Fibroblast of gingiva (primary cell): ENCODE measurements around the gene EHD1.
A peak's percentile ranks its signal among the peaks of the same experiment; 100 is the strongest.
"Not testable (repeated sequence)": the region's sequence is repeated elsewhere in the genome, so short reads cannot be mapped to it uniquely, and the experiment has no call there.

Source experiments
- DNase-seq: peaks from one replicate; pipeline ENCODE4 v3.0.0-alpha.2; 2011; ENCODE audit warnings: low read depth

The EHD1 gene

DNA sequence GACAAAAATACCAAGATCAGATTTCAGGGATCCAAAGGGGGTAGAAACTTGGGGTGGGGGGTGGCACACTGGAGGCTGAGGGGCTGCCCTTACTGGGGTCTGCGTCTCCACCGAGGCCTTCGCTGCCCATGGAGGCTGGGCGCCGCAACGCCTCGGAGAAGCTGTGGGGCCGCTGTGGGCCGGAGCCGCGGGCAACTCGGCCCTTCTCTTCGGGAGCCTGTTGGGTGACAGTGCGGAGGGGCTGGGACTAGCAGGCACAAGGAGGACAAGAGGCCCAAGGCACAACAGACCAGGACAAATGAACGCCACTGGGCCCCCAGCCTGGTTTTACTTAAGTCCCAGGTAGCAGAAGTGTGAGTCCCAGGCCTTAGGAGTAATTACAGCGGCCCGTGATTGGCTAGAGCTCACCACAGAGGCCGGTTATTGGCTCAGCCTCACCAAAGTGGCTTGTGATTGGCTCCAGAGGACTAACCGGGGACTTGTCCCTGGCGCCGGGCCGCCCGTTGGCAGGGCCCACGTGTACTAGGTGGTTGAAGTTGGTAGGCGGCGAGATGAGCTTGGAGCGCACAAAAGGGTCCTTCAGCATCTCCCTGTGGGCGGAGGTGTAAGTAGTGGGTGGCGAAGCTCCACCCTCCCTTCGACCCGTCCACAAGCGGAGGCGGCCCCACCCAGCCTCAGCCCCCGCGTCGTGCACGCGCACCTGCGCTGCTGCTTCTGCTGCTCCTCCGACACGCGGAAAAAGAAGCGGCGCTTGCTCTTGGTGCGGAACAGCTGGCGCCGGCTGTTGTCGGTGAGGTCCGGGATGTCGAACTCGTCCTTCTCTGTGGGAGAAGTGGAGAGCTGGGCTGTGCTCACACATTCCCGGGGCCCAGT, 51.6 kb downstream of the EHD1 start:
- no peak for DNase-seq

GRCh38 chr11:64826062-64826461, 52.4 kb downstream of the EHD1 start:
- DNase-seq, result no peak

- no peak for DNase-seq
These were observed 54.8 kb downstream of the EHD1 start for GRCh38 chr11:64823568-64824119.

- DNase-seq, result no peak
These were observed 60.9 kb downstream of the EHD1 start for GRCh38 chr11:64817476-64817875.

DNA sequence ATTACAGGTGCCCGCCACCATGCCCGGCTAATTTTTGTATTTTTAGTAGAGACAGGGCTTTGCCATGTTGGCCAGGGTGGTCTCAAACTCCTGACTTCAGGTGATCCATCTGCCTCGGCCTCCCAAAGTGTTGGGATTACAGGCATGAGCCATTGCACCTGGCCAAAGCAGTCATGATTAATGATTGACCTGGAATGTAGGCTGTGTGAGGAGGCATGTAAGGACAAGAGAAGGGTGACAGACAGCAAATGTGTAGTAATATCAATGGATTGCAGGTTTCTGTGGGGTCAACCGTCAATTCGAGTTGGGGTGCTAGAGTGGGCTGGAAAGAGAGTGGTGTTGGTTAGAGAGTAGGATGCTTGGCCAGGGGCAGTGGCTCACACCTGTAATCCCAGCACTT, 63.0 kb downstream of the EHD1 start:
- not testable (repeated sequence) for DNase-seq

- DNase-seq, result no peak
These were observed 63.7 kb downstream of the EHD1 start for GRCh38 chr11:64814712-64815187.

DNA sequence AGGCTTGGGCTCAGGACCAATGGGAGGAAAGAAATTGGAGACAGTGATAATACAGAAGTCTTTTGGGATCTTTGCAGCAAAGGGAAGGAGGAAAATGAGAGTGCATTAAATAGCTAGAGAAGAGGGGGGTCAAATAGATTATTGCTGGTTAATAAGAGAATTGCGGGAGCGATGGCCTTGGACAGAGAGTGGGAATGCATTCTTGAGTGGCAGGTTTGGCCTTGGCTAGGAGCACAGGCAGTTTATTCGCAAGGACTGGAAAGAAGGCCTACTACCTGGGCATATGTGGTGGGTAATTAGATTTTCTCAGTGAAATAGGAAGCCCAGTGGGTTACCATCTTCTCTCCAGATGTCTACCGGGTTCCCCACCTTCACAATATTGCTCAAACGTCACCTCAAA, 64.6 kb downstream of the EHD1 start:
- DNase-seq, result no peak

- DNase-seq, result no peak
These were observed 67.5 kb downstream of the EHD1 start for GRCh38 chr11:64810891-64811272.

DNA sequence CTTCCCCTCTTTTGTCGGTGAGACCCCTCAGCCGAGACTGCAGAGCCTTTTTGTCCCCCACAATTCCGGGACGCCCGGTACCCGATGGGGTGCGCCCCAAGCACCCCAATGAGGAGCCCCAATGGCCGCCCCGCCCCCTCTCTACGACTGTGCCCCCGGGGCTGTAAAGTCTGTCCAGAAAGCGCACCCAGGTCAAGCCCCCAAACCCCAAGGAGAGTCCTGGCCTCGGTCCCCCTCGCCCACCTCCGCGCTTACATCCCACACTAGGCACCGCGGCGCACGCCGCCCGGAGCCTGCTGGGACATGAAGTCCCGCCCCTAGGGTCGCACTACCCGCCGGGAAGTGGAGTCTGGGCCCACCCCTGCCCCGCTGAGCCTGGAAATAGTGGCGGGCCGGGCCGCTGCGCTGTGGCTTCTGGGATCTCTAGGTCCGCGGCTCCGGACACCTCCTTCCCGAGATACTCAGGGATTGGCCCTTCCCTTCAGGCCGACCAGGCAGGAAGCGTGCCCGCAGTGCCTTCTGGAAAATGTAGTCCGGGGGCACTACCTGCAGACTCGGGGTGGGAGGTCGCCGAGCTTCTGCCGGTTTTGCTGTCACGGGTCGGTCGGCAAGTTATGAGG, 68.0 kb downstream of the EHD1 start, which contains the start of gene MEN1:
TSS of gene MEN1 (minus strand) at position 281 of the 620 bp plus-strand sequence. CDS start 442 bp downstream, outside the sequence.
- peak; percentile 93 for DNase-seq

DNA sequence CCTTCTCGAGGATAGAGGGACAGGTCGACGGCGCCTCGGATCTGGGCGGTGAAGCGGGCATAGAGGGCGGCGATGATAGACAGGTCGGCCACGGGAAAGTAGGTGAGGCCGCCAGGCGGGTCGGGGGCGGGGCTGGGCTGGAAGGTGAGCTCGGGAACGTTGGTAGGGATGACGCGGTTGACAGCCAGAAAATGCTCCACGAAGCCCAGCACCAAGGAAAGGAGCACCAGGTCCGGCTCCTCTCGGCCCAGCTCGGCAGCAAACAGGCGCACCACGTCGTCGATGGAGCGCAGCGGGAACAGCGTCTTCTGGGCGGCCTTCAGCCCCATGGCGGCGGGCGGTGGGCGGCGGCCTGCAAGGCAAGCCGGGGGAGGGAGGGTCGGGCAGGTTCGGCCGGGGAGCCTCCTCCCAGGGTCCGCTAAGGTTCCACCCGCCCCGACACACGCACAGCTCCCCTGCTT, 68.6 kb downstream of the EHD1 start:
- no peak for DNase-seq

DNA sequence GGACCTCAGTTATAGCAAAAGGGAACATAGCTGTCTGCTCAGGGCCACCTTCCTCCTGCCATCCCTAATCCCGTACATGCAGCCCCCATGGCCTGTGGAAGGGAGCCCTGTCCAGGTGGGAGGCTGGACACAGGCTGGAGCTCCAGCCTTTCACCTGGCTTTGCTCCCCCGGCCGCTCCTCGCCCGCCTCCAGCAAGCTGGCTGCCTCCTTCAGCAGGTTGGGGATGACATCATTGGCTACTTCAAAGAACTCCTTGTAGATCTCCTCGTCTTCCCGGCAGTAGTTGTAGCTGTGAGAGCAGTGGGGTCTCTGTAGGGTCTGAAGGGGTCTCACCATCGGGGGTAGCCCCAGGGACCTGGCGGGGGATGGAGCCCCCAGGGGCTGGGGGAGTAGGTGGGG, 72.9 kb downstream of the EHD1 start:
- DNase-seq, result no peak

DNA sequence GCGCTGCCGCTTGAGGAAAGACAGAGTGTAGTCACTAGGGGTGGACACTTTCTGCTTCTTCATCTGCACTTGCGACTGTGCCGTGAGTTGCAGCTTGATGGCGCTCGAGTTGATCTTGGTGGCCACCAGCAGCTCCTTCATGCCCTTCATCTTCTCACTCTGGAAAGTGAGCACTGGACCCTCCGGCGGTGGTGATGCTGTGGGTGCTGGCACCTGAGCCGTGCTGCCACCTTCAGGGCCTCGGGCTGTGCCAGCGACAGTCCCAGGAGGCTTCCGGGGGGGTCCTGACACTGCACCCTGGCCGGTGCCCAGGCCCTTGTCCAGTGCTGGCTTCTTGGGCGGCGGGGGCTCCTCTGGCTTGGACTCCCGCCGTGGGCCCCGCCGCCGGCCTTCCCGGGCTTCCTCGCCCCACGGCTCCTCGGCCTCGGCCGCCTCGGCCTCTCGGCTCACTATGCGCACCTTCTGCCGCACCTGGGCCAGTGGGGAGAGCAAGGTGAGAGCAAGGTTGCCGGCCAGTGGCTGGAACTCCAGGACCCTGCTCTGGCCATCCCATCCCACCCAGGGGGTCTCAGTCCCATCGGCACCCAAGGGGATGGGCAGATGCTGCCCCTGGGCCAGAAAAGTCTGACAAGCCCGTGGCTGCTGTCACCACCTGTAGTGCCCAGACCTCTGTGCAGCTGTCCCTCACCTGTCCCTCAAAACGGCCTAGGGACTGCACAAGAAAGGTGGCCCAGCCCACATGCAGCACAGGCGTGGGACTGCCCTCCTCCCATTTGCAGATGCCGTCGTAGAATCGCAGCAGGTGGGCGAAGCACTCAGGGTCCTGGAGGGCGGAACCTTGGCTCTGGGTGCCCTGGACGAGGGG, 73.8 kb downstream of the EHD1 start:
- no peak for DNase-seq

- no peak for DNase-seq
These were observed 74.5 kb downstream of the EHD1 start for GRCh38 chr11:64803846-64804345.

GRCh38 chr11:64803158-64803845, 75.1 kb downstream of the EHD1 start, which contains the start of gene MAP4K2:
TSS of gene MAP4K2 (minus strand) at chr11:64803214. CDS start at chr11:64803149, 65 bp downstream.
- peak; percentile 81 for DNase-seq

DNA sequence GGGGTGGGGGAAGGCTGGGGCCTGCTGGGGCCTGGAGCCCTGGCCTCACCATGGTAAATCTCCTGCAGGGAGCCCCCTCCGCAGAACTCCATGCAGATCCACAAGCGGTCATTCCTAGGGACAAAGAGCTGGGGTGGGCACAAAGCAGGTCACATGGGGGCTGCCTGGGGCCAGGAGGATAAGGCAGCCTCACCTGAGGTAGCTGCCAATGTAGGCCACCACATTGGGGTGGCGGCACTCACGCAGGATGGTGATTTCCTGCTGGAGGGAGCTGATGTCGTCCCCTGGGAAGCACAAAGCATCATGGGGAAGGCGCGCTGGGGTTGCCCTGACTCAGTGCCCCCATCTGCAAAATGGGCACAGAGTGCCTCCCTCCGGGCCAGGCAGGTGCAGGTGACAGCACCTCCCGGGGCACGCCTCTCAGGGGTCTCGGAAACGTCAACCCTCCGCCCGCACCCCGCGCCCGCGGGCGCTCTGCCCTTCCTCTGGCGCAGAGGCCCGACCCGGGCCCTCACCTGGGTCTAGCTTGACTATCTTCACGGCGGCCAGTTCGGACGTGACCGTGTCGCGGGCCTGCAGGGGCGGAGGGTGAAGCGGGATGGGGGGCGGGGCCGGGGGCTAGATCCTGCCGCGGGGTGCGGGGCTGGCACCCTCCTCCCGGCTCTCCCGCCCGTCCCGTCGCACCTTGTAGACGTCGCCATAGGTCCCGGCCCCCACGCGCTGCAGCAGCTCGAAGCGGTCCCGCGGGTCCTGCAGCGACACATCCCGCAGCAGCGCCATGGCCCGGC, 75.9 kb downstream of the EHD1 start:
- DNase-seq, result no peak
